Mucosa of descending colon (tissue), 3 donors: Measurements from ENCODE around the gene WASF1. TPM values are rescaled to one million over a fixed set of nuclear protein-coding genes. Genes with fewer than 3 reads are reported as not detected.

Experiments
- ATAC-seq: fragments of 200-7000 bp; cut with Tn5 transposase; one replicate; pipeline ENCODE4 v1.9.1; 2020; ENCODE audit warnings: mild to moderate bottlenecking, moderate library complexity
- DNase-seq, 3 donors: peaks; one replicate each; pipeline ENCODE4 v3.0.0-alpha.2; 2020
- H3K36me3 ChIP-seq: fragments of 200-600 bp; one replicate; pipeline ENCODE4 v1.8.0; 2021; ENCODE audit warnings: low read depth, mild to moderate bottlenecking
- H3K4me1 ChIP-seq: fragments of 200-600 bp; one replicate; pipeline ENCODE4 v1.8.0; 2021; ENCODE audit warnings: low read depth, mild to moderate bottlenecking
- H3K4me3 ChIP-seq: fragments of 200-600 bp; one replicate; pipeline ENCODE4 v1.8.0; 2021; ENCODE audit warnings: mild to moderate bottlenecking
- H3K9me3 ChIP-seq: fragments of 200-600 bp; one replicate; pipeline ENCODE4 v1.8.0; 2021; ENCODE audit warnings: mild to moderate bottlenecking
- CTCF ChIP-seq: fragments of 200-600 bp; IDR thresholded peaks from one replicate; pipeline ENCODE4 v1.8.0; 2022; ENCODE audit warnings: antibody characterized with exemption, mild to moderate bottlenecking
- intact Hi-C, 2 donors: fragments of 100-400 bp; cut with DNase I in 1 of 2; cut with micrococcal nuclease in 1 of 2; formaldehyde crosslinking; loops; one replicate each; pipeline versions ENCODE4 v1.11.0 to v1.11.1; 2022; cut with DNase I, micrococcal nuclease
- total RNA-seq, 3 donors: library from RNA; stranded (reverse); fragmentation: NEBNext Ultra II Directional in 2 of 3; extraction: Animal tissue kit (Norgen Biotek cat#: 25700) in 2 of 3; gene quantifications; one replicate each; pipeline versions ENCODE4 v1.2.1 to v1.2.4, GENCODE V29; 2021 to 2023
- donor health status: DM: no; HTN: no; CAD: no; lungs with moderate emphysema.
- donor health status: DM: no; HTN: no; CAD: no.
- donor health status: DM: no; HTN: yes; CAD: no.

Gene WASF1
- total RNA-seq, 3 donors from 2014 or later, result 1.3 to 16.0 (median 2.7) TPM

- no peak for TF ChIP-seq CTCF
- Histone ChIP-seq H3K9me3 (no peaks in the 10 kb centered on the region), H3K4me3 (no peak overlapping the region), H3K36me3 (no peaks in the 10 kb centered on the region), H3K4me1 (no peaks in the 10 kb centered on the region)
- DNase-seq, result no peak
- intact Hi-C loops, result no loop called here
- ATAC-seq, result no peak
Observed at GRCh38 chr6:110064744-110065524, 114.5 kb downstream of the WASF1 start.

- H3K4me1 ChIP-seq, result no peaks in the 10 kb centered on the region
- ATAC-seq (no peak), DNase-seq (no peak)
- H3K9me3 ChIP-seq, result no peaks in the 10 kb centered on the region
- intact Hi-C loops, result no loop called here
- no peaks in the 10 kb centered on the region for H3K36me3 ChIP-seq
- no peak overlapping the region for H3K4me3 ChIP-seq
- TF ChIP-seq CTCF, result no peak
Observed at GRCh38 chr6:110063594-110064263, 115.7 kb downstream of the WASF1 start.

- Histone ChIP-seq H3K9me3 (no peaks in the 10 kb centered on the region), H3K36me3 (no peaks in the 10 kb centered on the region), H3K4me1 (no peaks in the 10 kb centered on the region), H3K4me3 (no peak overlapping the region)
- DNase-seq (no peak), ATAC-seq (no peak)
- TF ChIP-seq CTCF, result no peak
- intact Hi-C loops, result no loop called here
Observed at GRCh38 chr6:110055387-110055735, 124.1 kb downstream of the WASF1 start.

- ATAC-seq (no peak), DNase-seq (no peak)
- TF ChIP-seq CTCF, result no peak
- intact Hi-C loops, result loop anchor here in 1 of 2 donors (5.0 kb wide), 1 partner anchor 353 kb away; no protein-coding TSS in a partner anchor
- Histone ChIP-seq H3K4me1 (no peaks in the 10 kb centered on the region), H3K36me3 (no peaks in the 10 kb centered on the region), H3K4me3 (no peak overlapping the region), H3K9me3 (no peaks in the 10 kb centered on the region)
Observed at GRCh38 chr6:110054664-110055386, 124.6 kb downstream of the WASF1 start.

GRCh38 chr6:110053395-110054240, 125.9 kb downstream of the WASF1 start:
- Histone ChIP-seq H3K36me3 (no peaks in the 10 kb centered on the region), H3K4me1 (no peaks in the 10 kb centered on the region), H3K4me3 (no peak overlapping the region), H3K9me3 (no peaks in the 10 kb centered on the region)
- DNase-seq (peak in 1 of 3 donors; percentile 38), ATAC-seq (peak; percentile 51)
- TF ChIP-seq CTCF, result peak; percentile 47
- intact Hi-C loops, result loop anchor here in 1 of 2 donors (5.0 kb wide), 1 partner anchor 351 kb away; no protein-coding TSS in a partner anchor
